K562 (cell line): Measurements from ENCODE around the gene SCARF2. TPM values are rescaled to one million over a fixed set of nuclear protein-coding genes. Genes with fewer than 3 reads are reported as not detected.

Experiments
- CBFA2T3 ChIP-seq: fragments of 450-650 bp; IDR thresholded peaks from 2 replicates; pipeline ENCODE4 v1.6.1; 2017
- CBX3 ChIP-seq, 2 experiments: IDR thresholded peaks; 1 replicate in 1 of 2; 2 replicates in 1 of 2; pipeline ENCODE4 v1.6.1; 2012; ENCODE audit warnings: inconsistent platforms in 2 of 2, low read length in 2 of 2, borderline replicate concordance in 1 of 2, control low read depth in 1 of 2
- CBX5 ChIP-seq: IDR thresholded peaks from 2 replicates; pipeline ENCODE4 v1.6.1; 2014; ENCODE audit warnings: low read depth, borderline replicate concordance
- E2F3 ChIP-seq: fragments of 250-450 bp; sonication (Bioruptor Pico); IDR thresholded peaks from 2 replicates; pipeline ENCODE4 v1.4.0; 2020; ENCODE audit warnings: mild to moderate bottlenecking
- ELF1 ChIP-seq: fragments of 200-800 bp; sonication (Bioruptor generic); IDR thresholded peaks from 2 replicates; pipeline ENCODE4 v1.6.1; 2016; ENCODE audit warnings: missing genetic modification characterization, missing compliant biosample characterization
- HDAC2 ChIP-seq: fragments of 450-650 bp; IDR thresholded peaks from 2 replicates; pipeline ENCODE4 v1.6.1; 2016; ENCODE audit warnings: mild to moderate bottlenecking
- HINFP ChIP-seq: fragments of 450-650 bp; conservative IDR thresholded peaks from 2 replicates; pipeline ENCODE4 v1.6.1; 2016; ENCODE audit warnings: missing genetic modification characterization, low read depth, mild to moderate bottlenecking, control low read depth, missing compliant biosample characterization
- MCM7 ChIP-seq, 2 experiments: fragments of 450-650 bp; IDR thresholded peaks; 2 replicates each; pipeline ENCODE4 v1.6.1; 2016 to 2018
- RBBP5 ChIP-seq: fragments of 200-600 bp; sonication (generic); IDR thresholded peaks from 2 replicates; pipeline ENCODE4 v1.6.1; 2012; ENCODE audit warnings: borderline replicate concordance, mild to moderate bottlenecking, low read length, control low read depth, inconsistent platforms; ENCODE audit not compliant: insufficient read depth, poor library complexity, severe bottlenecking
- RBM22 ChIP-seq: fragments of 200-400 bp; formaldehyde crosslinking; IDR thresholded peaks from 2 replicates; pipeline ENCODE4 v1.6.1; 2018; ENCODE audit warnings: low read length, low read depth; ENCODE audit not compliant: poor library complexity, severe bottlenecking
- SFPQ ChIP-seq: fragments of 200-400 bp; formaldehyde crosslinking; IDR thresholded peaks from 2 replicates; pipeline ENCODE4 v1.6.1; 2017; ENCODE audit warnings: mild to moderate bottlenecking, low read depth, low read length, moderate library complexity
- SMARCA5 ChIP-seq: fragments of 450-650 bp; IDR thresholded peaks from 2 replicates; pipeline ENCODE4 v1.6.1; 2016
- SMARCE1 ChIP-seq: fragments of 450-650 bp; IDR thresholded peaks from 2 replicates; pipeline ENCODE4 v1.7.1; 2016; ENCODE audit warnings: mild to moderate bottlenecking
- SRSF7 ChIP-seq: fragments of 200-400 bp; formaldehyde crosslinking; optimal IDR thresholded peaks from 2 replicates; pipeline ENCODE3; 2017; ENCODE audit warnings: mild to moderate bottlenecking, low read depth, low read length
- ZSCAN32 ChIP-seq: fragments of 450-650 bp; formaldehyde crosslinking; IDR thresholded peaks from 2 replicates; pipeline ENCODE4 v1.4.0; 2020; ENCODE audit warnings: mild to moderate bottlenecking, moderate library complexity
- polyA plus RNA-seq, 8 experiments: library from polyadenylated mRNA; depleted of rRNA in 4 of 8; stranded (reverse) in 5 of 8; unstranded in 3 of 8; fragments of >200 nt; fragmentation: Nextera tagmentation in 2 of 8; fragmentation: Illumina TruSeq in 1 of 8; extraction: Ambion mirVana in 2 of 8; extraction: Trizol in 1 of 8; gene quantifications; 2 replicates each; pipeline versions ENCODE4 v1.2.1 to v1.2.3, GENCODE V29; 2011 to 2014; ENCODE audit warnings: inconsistent platforms in 1 of 8, missing spikeins in 1 of 8
- total RNA-seq, 7 experiments: library from RNA; depleted of rRNA in 6 of 7; stranded (reverse); fragments of >200 nt in 6 of 7; fragmentation: Illumina TruSeq in 2 of 7; extraction: Trizol in 2 of 7; gene quantifications; 2 replicates each; pipeline versions ENCODE4 v1.2.1 to v1.2.3, GENCODE V29; 2011 to 2021; ENCODE audit warnings: low replicate concordance in 1 of 7

SCARF2 gene
- total and polyA plus RNA-seq, 9 of the 15 experiments (the other 6 are each of a cell fraction or from before 2014, with no cell fraction given) = 0.06 to 0.32 (median 0.21) TPM; not detected in 5

GRCh38 chr22:20449819-20450550 lies 12.4 kb upstream of the SCARF2 start (continued):
- no peak for TF ChIP-seq ZSCAN32 (CRISPR knock-in tag)
- no peak for TF ChIP-seq CBFA2T3
- no peak for TF ChIP-seq HINFP
- no peak for TF ChIP-seq CBX3 (IDR thresholded peaks at IDR 0.05; ENCODE audit: borderline replicate concordance in 1 of 2, low read length in 2 of 2)
- no peak for TF ChIP-seq SFPQ
- TF ChIP-seq SMARCA5 = no peak
- TF ChIP-seq E2F3 (CRISPR knock-in tag) = peak; percentile 25; the same call in 1 of the 2 replicates
- no peak for TF ChIP-seq MCM7 (IDR thresholded peaks at IDR 0.05)
- no peak for TF ChIP-seq RBM22
- no peak for TF ChIP-seq CBX5
- TF ChIP-seq HDAC2 = no peak
- TF ChIP-seq ELF1 (tag) = no peak
- no peak for TF ChIP-seq RBBP5
- no peak for TF ChIP-seq SMARCE1
- no peak for TF ChIP-seq SRSF7
